22Rv1 (cell line): ENCODE measurements around the gene RAD51B.
"Not testable (repeated sequence)": the region's sequence is repeated elsewhere in the genome, so short reads cannot be mapped to it uniquely, and the experiment has no call there.

Experiments
- CTCF ChIP-seq: fragments of 450-650 bp; IDR thresholded peaks from 2 replicates; pipeline ENCODE4 v1.5.1; 2017; ENCODE audit warnings: mild to moderate bottlenecking
- ZFX ChIP-seq: fragments of 450-650 bp; IDR thresholded peaks from 2 replicates; pipeline ENCODE4 v1.6.1; 2017; ENCODE audit warnings: antibody characterized with exemption, borderline replicate concordance

DNA sequence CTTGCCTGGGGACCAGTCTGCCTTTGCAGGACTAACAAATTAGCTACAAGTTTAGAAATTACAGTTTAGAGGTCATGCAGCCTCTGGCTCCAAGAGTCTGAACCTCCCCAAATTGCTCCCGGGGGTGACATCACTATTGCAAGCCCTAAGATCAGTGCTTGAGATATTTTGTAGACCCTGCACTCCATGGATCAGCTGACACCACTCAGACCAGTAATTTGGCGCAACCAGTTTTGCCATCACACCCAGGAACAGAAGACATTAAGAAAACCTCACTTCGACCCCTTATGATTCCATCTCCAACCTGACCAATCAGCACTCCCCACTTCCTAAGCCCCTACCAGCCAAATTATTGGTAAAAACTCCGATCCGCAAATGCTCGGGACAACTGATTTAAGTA, 1.1 kb upstream of the RAD51B start:
- not testable (repeated sequence) for TF ChIP-seq CTCF, ZFX
